ENCODE data around the gene KIF5A.
"Not testable (repeated sequence)": the region's sequence is repeated elsewhere in the genome, so short reads cannot be mapped to it uniquely, and the experiment has no call there.

The KIF5A gene

GRCh38 chr12:57549909-57550640 lies at the start of gene KIF5A:
Gene KIF5A (plus strand): TSS chr12:57550044. CDS start chr12:57550272, 228 bp downstream.
- peak; percentile 63 for DNase-seq (ENCODE audit: low spot score)

GRCh38 chr12:57500213-57500612 lies 49.6 kb upstream of the KIF5A start:
- DNase-seq (ENCODE audit: low spot score) = no peak

DNA sequence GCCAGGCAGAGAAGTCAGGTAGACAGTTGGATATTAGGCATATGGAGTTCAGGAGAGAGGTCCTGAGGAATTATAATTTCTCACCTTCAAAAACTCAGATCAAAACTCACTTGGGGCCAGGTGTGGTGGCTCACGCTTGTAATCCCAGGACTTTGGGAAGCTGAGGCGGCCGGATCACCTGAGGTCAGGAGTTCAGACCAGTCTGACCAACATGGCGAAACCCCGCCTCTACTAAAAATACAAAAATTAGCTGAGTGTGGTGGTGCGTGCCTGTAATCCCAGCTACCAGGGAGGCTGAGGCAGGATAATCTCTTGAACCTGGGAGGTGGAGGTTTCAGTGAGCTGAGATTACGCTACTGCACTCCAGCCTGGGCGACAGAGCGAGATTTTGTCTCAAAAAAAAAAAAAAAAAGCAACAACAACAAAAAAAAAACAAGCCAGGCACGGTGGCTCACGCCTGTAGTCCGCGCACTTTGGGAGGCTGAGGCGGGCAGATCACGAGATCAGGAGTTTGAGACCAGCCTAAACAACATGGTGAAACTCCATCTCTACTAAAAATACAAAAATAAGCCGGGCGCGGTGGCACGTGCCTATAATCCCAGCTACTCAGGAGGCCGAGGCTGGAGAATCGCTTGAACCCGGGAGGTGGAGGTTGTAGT lies 47.4 kb upstream of the KIF5A start:
- DNase-seq (ENCODE audit: low spot score) = not testable (repeated sequence)

- DNase-seq (ENCODE audit: low spot score) = not testable (repeated sequence)
Measured at GRCh38 chr12:57506541-57506940, 43.3 kb upstream of the KIF5A start.

- DNase-seq (ENCODE audit: low spot score) = not testable (repeated sequence)
Measured at GRCh38 chr12:57507796-57508195, 42.0 kb upstream of the KIF5A start.

GRCh38 chr12:57511161-57511560 lies 38.7 kb upstream of the KIF5A start:
- no peak for DNase-seq (ENCODE audit: low spot score)

DNA sequence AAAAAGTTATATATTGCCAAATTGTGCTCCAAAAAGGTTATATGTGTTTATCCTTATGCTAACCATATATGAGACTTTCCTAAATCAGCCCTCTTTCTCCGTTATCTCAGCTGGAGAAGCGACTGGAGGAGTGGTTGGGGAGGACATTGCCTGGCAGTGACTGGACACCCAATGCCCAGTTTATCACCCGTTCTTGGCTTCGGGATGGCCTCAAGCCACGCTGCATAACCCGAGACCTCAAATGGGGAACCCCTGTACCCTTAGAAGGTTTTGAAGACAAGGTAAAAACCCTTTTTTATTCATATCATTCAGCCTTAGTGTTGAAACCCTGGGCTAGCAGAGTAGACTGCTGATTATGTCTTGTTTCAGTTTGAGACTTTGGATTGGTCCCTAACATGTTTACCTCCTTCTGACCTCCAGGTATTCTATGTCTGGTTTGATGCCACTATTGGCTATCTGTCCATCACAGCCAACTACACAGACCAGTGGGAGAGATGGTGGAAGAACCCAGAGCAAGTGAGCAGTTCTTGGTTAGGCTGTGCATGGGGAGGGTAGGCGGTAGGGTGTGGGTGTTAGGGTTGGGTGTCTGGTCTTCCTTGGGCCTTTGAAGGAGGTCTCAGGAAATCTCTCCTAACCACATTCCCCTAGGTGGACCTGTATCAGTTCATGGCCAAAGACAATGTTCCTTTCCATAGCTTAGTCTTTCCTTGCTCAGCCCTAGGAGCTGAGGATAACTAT lies 38.1 kb upstream of the KIF5A start:
- no peak for DNase-seq (ENCODE audit: low spot score)

- DNase-seq (ENCODE audit: low spot score) = no peak
Measured at GRCh38 chr12:57512665-57513064, 37.2 kb upstream of the KIF5A start.

DNA sequence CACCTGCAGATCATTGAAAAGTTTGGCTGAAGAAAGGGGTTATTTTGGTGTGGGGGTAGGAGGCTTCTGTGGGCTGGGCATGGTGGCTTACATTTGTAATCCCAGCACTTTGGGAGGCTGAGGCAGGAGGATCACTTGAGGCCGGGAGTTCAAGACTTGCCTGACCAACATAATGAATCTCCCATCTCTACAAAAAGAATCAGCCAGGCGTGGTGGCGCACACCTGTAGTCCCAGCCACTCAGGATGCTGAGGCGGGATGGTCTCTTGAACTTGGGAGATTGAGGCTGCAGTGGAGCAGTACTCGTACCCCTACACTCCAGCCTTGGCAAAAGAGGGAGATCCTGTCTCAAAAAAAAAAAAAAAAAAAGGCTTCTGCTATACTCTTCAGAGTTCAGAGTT lies 36.6 kb upstream of the KIF5A start:
- no peak for DNase-seq (ENCODE audit: low spot score)

GRCh38 chr12:57513677-57514076 lies 36.2 kb upstream of the KIF5A start:
- not testable (repeated sequence) for DNase-seq (ENCODE audit: low spot score)

- not testable (repeated sequence) for DNase-seq (ENCODE audit: low spot score)
Measured at GRCh38 chr12:57514246-57514645, 35.6 kb upstream of the KIF5A start.

DNA sequence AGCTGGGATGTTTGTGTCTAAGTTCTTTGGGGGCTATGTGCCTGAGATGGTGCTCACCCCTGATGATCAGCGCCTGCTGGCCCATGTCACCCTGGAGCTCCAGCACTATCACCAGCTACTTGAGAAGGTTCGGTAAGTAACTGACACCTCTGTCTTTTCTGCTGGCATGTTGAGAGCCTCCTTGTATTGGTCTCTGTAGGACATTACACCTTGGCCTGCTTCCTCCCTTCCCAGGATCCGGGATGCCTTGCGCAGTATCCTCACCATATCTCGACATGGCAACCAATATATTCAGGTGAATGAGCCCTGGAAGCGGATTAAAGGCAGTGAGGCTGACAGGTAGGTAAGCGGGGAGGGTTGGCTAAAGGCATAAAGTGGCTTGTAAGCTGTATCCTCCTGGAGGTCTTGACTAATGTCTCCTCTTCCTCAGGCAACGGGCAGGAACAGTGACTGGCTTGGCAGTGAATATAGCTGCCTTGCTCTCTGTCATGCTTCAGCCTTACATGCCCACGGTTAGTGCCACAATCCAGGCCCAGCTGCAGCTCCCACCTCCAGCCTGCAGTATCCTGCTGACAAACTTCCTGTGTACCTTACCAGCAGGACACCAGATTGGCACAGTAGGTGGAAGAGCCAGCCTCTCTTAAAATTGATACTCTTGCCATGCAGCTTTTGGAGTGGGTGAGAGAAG lies 35.0 kb upstream of the KIF5A start:
- no peak for DNase-seq (ENCODE audit: low spot score)

DNA sequence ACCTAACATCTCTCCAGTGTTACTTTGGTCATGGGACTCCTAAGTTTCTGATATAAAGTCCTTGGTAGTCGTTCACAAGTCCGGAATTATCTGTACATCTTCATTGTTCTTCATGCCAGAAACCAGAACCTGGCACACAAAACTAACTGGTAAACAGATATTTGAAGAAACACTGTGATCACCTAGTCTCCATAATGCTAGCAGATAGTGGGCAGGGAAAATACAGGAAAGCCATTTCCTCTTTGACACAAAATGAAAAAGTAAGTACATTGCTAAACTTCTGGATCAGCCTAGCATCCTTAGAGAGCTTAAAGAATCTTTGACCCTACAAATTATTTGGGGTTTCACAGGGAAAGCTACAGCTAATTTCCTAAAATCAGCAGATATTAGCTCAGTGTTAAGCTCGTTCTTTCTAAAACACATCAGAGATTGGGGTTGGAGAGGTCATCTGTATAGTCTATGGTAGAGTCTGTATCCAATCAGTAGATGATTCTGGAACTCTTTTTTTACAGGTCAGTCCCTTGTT lies 34.4 kb upstream of the KIF5A start:
- DNase-seq (ENCODE audit: low spot score) = no peak

- DNase-seq (ENCODE audit: low spot score) = no peak
Measured at GRCh38 chr12:57515934-57516541, 33.8 kb upstream of the KIF5A start.

DNA sequence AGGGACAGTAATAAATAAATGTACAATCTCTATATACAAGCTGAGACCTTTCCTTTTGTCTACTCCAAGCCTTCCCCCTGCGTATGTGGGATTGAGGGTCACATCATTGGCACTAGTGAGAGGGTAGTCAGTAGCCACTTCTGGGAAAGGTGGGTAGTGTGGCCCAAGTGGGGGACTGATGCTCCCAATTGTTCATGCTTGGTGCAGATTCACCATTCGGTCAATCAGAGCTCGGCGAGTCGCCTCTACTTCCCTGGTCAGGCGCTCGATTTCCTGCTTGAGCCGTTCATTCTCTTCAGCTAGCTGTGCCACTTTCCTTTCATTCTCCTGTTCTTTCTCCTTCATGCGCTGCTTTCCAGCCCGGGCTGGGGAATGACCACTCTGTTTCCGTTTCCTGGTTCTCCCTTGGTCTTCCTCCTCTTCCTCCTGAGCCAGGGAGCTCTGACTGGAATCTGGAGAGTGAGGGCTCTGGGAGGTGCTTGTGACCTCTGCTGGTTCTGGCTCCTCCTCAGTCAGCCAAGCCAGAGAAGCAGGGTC lies 33.2 kb upstream of the KIF5A start:
- DNase-seq (ENCODE audit: low spot score) = no peak

GRCh38 chr12:57517187-57517586 lies 32.7 kb upstream of the KIF5A start:
- no peak for DNase-seq (ENCODE audit: low spot score)

DNA sequence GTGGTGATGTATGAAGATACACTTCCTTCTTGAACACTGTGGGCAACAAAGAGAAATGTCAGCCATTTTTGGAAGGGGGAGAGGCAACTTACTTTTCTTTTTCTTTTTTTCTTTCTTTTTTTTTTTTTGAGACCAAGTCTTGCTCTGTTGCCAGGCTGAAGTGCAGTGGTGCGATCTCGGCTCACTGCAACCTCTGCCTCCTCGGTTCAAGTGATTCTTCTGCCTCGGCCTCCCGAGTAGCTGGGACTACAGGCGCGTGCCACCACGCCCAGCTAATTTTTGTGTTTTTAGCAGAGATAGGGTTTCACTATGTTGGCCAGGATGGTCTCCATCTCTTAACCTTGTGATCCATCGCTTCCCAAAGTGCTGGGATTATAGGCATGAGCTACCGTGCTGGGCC lies 32.1 kb upstream of the KIF5A start:
- DNase-seq (ENCODE audit: low spot score) = not testable (repeated sequence)

- no peak for DNase-seq (ENCODE audit: low spot score)
Measured at GRCh38 chr12:57518176-57518919, 31.5 kb upstream of the KIF5A start.

- DNase-seq (ENCODE audit: low spot score) = peak; percentile 51
Measured at GRCh38 chr12:57518920-57519795, 30.7 kb upstream of the KIF5A start.

- DNase-seq (ENCODE audit: low spot score) = peak; percentile 44
Measured at GRCh38 chr12:57519796-57520052, 30.1 kb upstream of the KIF5A start.

All from hematopoietic multipotent progenitor cell treated with erythropoietin and hydrocortisone succinate and interleukin-3 and kit ligand, for 15 days (in vitro differentiated cells).